Heart right ventricle (tissue), 16 donors: Measurements from ENCODE around the gene SLC35F3. TPM values are rescaled to one million over a fixed set of nuclear protein-coding genes. Genes with fewer than 3 reads are reported as not detected.
"Not testable (repeated sequence)": the region's sequence is repeated elsewhere in the genome, so short reads cannot be mapped to it uniquely, and the experiment has no call there.

ENCODE experiments used
- ATAC-seq, 8 donors: fragments of 200-7000 bp; cut with Tn5 transposase; one replicate each; pipeline ENCODE4 v1.9.1; 2020; ENCODE audit warnings: mild to moderate bottlenecking in 8 of 8, moderate library complexity in 8 of 8, moderate number of reproducible peaks in 1 of 8
- DNase-seq, 2 donors: peaks; one replicate each; pipeline ENCODE4 v3.0.0-alpha.2; 2020
- H3K27ac ChIP-seq, 10 donors: fragments of 200-600 bp; sonication (generic) in 2 of 10; one replicate each; pipeline versions ENCODE4 v1.5.0 to v1.8.0; 2020 to 2022; ENCODE audit warnings: mild to moderate bottlenecking in 3 of 10
- H3K27me3 ChIP-seq, 7 donors: fragments of 200-600 bp; one replicate each; pipeline ENCODE4 v1.8.0; 2021 to 2022; ENCODE audit warnings: mild to moderate bottlenecking in 2 of 7
- H3K36me3 ChIP-seq, 9 donors: fragments of 200-600 bp; sonication (generic) in 1 of 9; one replicate each; pipeline versions ENCODE4 v1.5.0 to v1.8.0; 2020 to 2022; ENCODE audit warnings: mild to moderate bottlenecking in 2 of 9
- H3K4me1 ChIP-seq, 9 donors: fragments of 200-600 bp; sonication (generic) in 1 of 9; one replicate each; pipeline versions ENCODE4 v1.5.0 to v1.8.0; 2020 to 2022; ENCODE audit warnings: mild to moderate bottlenecking in 4 of 9
- H3K4me3 ChIP-seq, 10 donors: fragments of 200-600 bp; sonication (generic) in 2 of 10; one replicate each; pipeline versions ENCODE4 v1.5.0 to v1.8.0; 2020 to 2022; ENCODE audit warnings: mild to moderate bottlenecking in 7 of 10, moderate library complexity in 2 of 10
- H3K9me3 ChIP-seq, 11 donors: fragments of 200-600 bp in 10 of 11; sonication (generic) in 2 of 11; one replicate each; pipeline versions ENCODE4 v1.5.0 to v1.8.0; 2013 to 2022; ENCODE audit warnings: mild to moderate bottlenecking in 2 of 11, control low read depth in 1 of 11, moderate library complexity in 1 of 11
- WGBS, 2 donors: extraction: QIAGEN DNeasy Blood & Tissue Kit; methylation state at CpG; one replicate each; pipeline ENCODE4 v1.1.7; 2013; ENCODE audit warnings: inconsistent platforms in 1 of 2; 5-methylcytosine and 5-hydroxymethylcytosine counted together
- intact Hi-C, 10 donors: fragments of 100-400 bp; cut with DNase I; formaldehyde crosslinking; loops; one replicate each; pipeline versions ENCODE4 v1.11.1 to v1.14.2; 2022
- polyA plus RNA-seq, 2 donors: library from polyadenylated mRNA; stranded (reverse); fragments of 200-250 nt; gene quantifications; one replicate each; pipeline ENCODE4 v1.2.3, GENCODE V29; 2013
- total RNA-seq, 10 donors: library from RNA; stranded (reverse); fragmentation: NEBNext Ultra II Directional in 3 of 10; extraction: Animal tissue kit (Norgen Biotek cat#: 25700) in 3 of 10; gene quantifications; one replicate each; pipeline versions ENCODE4 v1.2.1 to v1.2.4, GENCODE V29; 2021 to 2023
- TF ChIP-seq, protein P1 (sequence below), 9 donors: fragments of 200-600 bp; sonication (generic) in 2 of 9; IDR thresholded peaks; one replicate each; pipeline versions ENCODE4 v1.5.0 to v1.8.0; 2021 to 2022; ENCODE audit warnings: antibody characterized with exemption in 9 of 9, mild to moderate bottlenecking in 5 of 9, moderate library complexity in 1 of 9
- donor health status: Arrhythmogenic right ventricular cardiomyopathy.
- donor health status: ischemic (EF 13 %, LVEDD 7.1; RV severe dilation, severe dysfunction).
- donor health status: healthy with polysubstance abuse.
- donor health status: DM: no; HTN: yes; CAD: no.
- donor health status: DM: no; HTN: no; CAD: no.
- donor health status: ischemic (EF 25% LVEDD 6.9; RV normal size, moderate dysfunction).
- donor health status: ischemic (EF 25% LVEDD 5.7; RV mildly dilated, moderate dysfunction).
- donor health status: healthy.
- donor health status: DM: yes; HTN: yes; CAD: no.
- donor health status: Ischemic cardiomyopathy.
- donor health status: ischemic (EF 35%, LVEDD 5.7; RV mildly dilated, moderate dysfunction).
- donor health status: nonischemic (EF 11% LVEDD 7.7; RV severe dilation, severe dysfunction).
- donor health status: DM: yes; HTN: yes; CAD: no.
- donor health status: PGD.
- donor health status: ischemic (EF 29% LVEDD 5.4; RV normal size, mild dysfunction).
- donor health status: nonischemic (EF 23%, LVEDD 6.1; RV moderate dilation, normal function).

SLC35F3 gene
- total and polyA plus RNA-seq, 12 donors = 0.04 to 0.09 (median 0.09) TPM; not detected in 9

- no peak overlapping the region for H3K27ac ChIP-seq
- 68 to 72% methylated on average over 3 of the region's 3 CpGs for WGBS, 2 donors
- H3K4me1 ChIP-seq = no peaks in the 10 kb centered on the region
- H3K9me3 ChIP-seq = peaks cover 0 to 9% (median 0%) of the 10 kb centered on the region in 11 donors
- peaks cover 0 to 42% (median 19%) of the 10 kb centered on the region in 7 donors for H3K27me3 ChIP-seq
- H3K4me3 ChIP-seq = no peak overlapping the region
- intact Hi-C loops = loop anchor here in 1 of 10 donors (10.0 kb wide), 1 partner anchor 176 kb away; no protein-coding TSS in a partner anchor
- no peak for DNase-seq
- no peaks in the 10 kb centered on the region for H3K36me3 ChIP-seq
- TF ChIP-seq, protein P1, sequence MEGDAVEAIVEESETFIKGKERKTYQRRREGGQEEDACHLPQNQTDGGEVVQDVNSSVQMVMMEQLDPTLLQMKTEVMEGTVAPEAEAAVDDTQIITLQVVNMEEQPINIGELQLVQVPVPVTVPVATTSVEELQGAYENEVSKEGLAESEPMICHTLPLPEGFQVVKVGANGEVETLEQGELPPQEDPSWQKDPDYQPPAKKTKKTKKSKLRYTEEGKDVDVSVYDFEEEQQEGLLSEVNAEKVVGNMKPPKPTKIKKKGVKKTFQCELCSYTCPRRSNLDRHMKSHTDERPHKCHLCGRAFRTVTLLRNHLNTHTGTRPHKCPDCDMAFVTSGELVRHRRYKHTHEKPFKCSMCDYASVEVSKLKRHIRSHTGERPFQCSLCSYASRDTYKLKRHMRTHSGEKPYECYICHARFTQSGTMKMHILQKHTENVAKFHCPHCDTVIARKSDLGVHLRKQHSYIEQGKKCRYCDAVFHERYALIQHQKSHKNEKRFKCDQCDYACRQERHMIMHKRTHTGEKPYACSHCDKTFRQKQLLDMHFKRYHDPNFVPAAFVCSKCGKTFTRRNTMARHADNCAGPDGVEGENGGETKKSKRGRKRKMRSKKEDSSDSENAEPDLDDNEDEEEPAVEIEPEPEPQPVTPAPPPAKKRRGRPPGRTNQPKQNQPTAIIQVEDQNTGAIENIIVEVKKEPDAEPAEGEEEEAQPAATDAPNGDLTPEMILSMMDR (IDR thresholded peaks at IDR 0.05) = no peak
- no peak for ATAC-seq
Observed at GRCh38 chr1:234148350-234148749, 243.9 kb downstream of the SLC35F3 start.

DNA sequence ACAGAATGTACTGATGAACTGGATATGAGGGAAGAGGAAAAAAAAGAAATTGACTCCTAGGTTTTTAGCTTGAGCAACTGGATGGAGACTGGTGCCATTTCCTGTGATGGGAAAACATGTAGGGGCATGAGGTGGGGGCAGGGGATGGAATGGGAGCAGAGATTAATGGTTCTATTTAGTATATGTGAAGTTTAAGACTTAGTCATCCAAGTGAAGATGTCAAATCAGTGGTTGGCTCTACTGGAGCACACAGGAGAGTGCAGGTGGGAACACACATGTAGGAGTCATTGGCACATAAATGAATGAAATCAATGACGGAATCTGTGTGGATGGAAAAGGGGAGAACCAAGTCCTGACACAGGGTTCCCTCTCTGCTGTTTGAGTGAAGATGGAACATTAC lies 244.3 kb downstream of the SLC35F3 start:
- TF ChIP-seq, protein P1 (IDR thresholded peaks at IDR 0.05) = no peak
- H3K36me3 ChIP-seq = no peaks in the 10 kb centered on the region
- H3K4me1 ChIP-seq = no peaks in the 10 kb centered on the region
- DNase-seq = no peak
- WGBS, 2 donors = 89 to 94% methylated on average over 1 of the region's 1 CpG
- H3K27ac ChIP-seq = no peak overlapping the region
- intact Hi-C loops = loop anchor here in 1 of 10 donors (10.0 kb wide), 1 partner anchor 176 kb away; no protein-coding TSS in a partner anchor
- peaks cover 0 to 9% (median 0%) of the 10 kb centered on the region in 11 donors for H3K9me3 ChIP-seq
- H3K27me3 ChIP-seq = peaks cover 0 to 42% (median 19%) of the 10 kb centered on the region in 7 donors
- ATAC-seq = no peak
- no peak overlapping the region for H3K4me3 ChIP-seq

GRCh38 chr1:234149217-234149616 lies 244.7 kb downstream of the SLC35F3 start:
- DNase-seq (no peak), ATAC-seq (no peak)
- no peaks in the 10 kb centered on the region for H3K36me3 ChIP-seq
- peaks cover 0 to 9% (median 0%) of the 10 kb centered on the region in 11 donors for H3K9me3 ChIP-seq
- no peak overlapping the region for H3K27ac ChIP-seq
- peaks cover 0 to 40% (median 19%) of the 10 kb centered on the region in 7 donors for H3K27me3 ChIP-seq
- TF ChIP-seq, protein P1 (IDR thresholded peaks at IDR 0.05) = no peak
- 85% methylated on average over 3 of the region's 3 CpGs for WGBS, 2 donors
- H3K4me3 ChIP-seq = no peak overlapping the region
- intact Hi-C loops = loop anchor here in 1 of 10 donors (10.0 kb wide), 1 partner anchor 176 kb away; no protein-coding TSS in a partner anchor
- no peaks in the 10 kb centered on the region for H3K4me1 ChIP-seq

DNA sequence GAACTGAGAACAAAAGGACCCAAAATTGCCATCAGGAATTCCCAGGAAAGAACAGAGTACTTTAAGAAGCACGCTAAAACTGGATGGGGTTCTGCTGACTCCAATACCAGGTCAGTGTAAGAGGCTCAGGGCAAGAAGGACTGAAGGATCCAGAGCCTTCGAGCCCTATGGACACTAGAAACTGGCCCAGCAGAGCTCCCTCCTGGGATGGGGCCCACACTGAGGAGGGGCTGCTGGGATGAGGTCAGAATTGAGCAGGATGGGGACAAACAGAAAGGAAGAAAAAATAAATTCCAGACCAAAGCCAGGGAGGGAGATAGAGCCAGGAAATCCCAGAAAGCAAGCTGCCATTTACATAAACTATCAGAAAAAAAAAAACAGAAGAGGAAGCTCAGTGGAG lies 246.4 kb downstream of the SLC35F3 start:
- peaks cover 0 to 9% (median 0%) of the 10 kb centered on the region in 11 donors for H3K9me3 ChIP-seq
- intact Hi-C loops = loop anchor here in 5 of 10 donors (5.0 to 10.0 kb wide), 3 partner anchors 154 to 164 kb away; no protein-coding TSS in a partner anchor
- no peak overlapping the region for H3K4me3 ChIP-seq
- TF ChIP-seq, protein P1 (IDR thresholded peaks at IDR 0.05) = no peak
- H3K27me3 ChIP-seq = peaks cover 0 to 39% (median 16%) of the 10 kb centered on the region in 7 donors
- 66 to 76% methylated on average over 2 of the region's 2 CpGs for WGBS, 2 donors
- ATAC-seq (no peak), DNase-seq (no peak)
- no peak overlapping the region for H3K27ac ChIP-seq
- H3K36me3 ChIP-seq = no peaks in the 10 kb centered on the region
- no peaks in the 10 kb centered on the region for H3K4me1 ChIP-seq

DNA sequence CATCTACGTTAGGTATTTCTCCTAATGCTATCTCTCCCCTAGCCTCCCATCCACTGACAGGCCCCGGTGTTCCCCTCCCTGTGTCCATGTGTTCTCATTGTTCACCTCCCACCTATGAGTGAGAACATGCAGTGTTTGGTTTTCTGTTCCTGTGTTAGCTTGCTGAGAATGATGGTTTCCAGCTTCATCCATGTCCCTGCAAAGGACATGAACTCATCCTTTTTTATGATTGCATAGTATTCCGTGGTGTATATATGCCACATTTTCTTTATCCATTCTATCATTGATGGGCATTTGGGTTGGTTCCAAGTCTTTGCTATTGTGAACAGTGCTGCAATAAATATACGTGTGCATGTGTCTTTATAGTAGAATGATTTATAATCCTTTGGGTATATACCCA lies 247.9 kb downstream of the SLC35F3 start:
- H3K27ac ChIP-seq, ATAC-seq, DNase-seq, H3K36me3 ChIP-seq, H3K4me3 ChIP-seq, H3K9me3 ChIP-seq, H3K4me1 ChIP-seq: not testable (repeated sequence)
- intact Hi-C loops = loop anchor here in 6 of 10 donors (2.0 to 10.0 kb wide), 4 partner anchors 152 to 162 kb away; no protein-coding TSS in a partner anchor
- 92 to 95% methylated on average over 4 of the region's 4 CpGs for WGBS, 2 donors
- peaks cover 0 to 30% (median 15%) of the 10 kb centered on the region in 7 donors for H3K27me3 ChIP-seq
